K562 (cell line): Measurements from ENCODE around the gene WDR81. TPM values are rescaled to one million over a fixed set of nuclear protein-coding genes. Genes with fewer than 3 reads are reported as not detected.

ENCODE experiments used
- ATAC-seq: fragments of 200-7000 bp; cut with Tn5 transposase; 3 replicates; pipeline ENCODE4 v1.9.1; 2020; ENCODE audit warnings: moderate library complexity
- BruUV-seq: library from RNA; stranded (reverse); fragments of 400-500 nt; replicated peaks from 2 replicates; lab custom pipeline; 2021; lab: Mats Ljungman, UMichigan
- CTCF ChIA-PET: fragments of 300-600 bp; formaldehyde crosslinking; extraction: SDS; loops from one replicate; lab custom pipeline; 2021; ENCODE audit warnings: low intra/inter-chr PET ratio; lab: Yijun Ruan, JAX
- POLR2A ChIA-PET: fragments of 300-600, 350-650 bp; sonication (Branson Sonifier 250); formaldehyde crosslinking; extraction: SDS; loops from one replicate; lab custom pipeline; 2021; ENCODE audit warnings: antibody characterized with exemption, inconsistent platforms; lab: Yijun Ruan, JAX
- DNase-seq, 4 experiments: peaks; one replicate each; pipeline versions ENCODE4 v3.0.0 to v3.0.0-alpha.2; 2011 to 2018; ENCODE audit warnings: low spot score in 3 of 4, mixed read lengths in 3 of 4; ENCODE audit errors: extremely low read depth in 1 of 4
- FAIRE-seq: peaks from 2 replicates; lab custom pipeline; 2011; peaks lifted over from hg19 to GRCh38; lab: Jason Lieb, UNC
- H2AFZ ChIP-seq: 2 replicates; pipeline ENCODE4 v1.6.0; 2011; ENCODE audit warnings: low read depth, low read length, control low read depth, inconsistent platforms
- H3K27ac ChIP-seq: fragments of 200-600 bp; 3 replicates; pipeline ENCODE4 v1.8.0; 2011; ENCODE audit warnings: low read depth, mild to moderate bottlenecking, control low read depth, inconsistent platforms, low read length, moderate library complexity, mixed read lengths; ENCODE audit errors: extremely low read depth
- H3K27me3 ChIP-seq, 2 experiments: fragments of 300-600 bp in 1 of 2; 2 replicates in 1 of 2; 3 replicates in 1 of 2; pipeline versions ENCODE4 v1.6.0 to v1.8.0; 2011; ENCODE audit warnings: inconsistent platforms in 2 of 2, low read length in 2 of 2, mild to moderate bottlenecking in 1 of 2, mixed read lengths in 1 of 2, moderate library complexity in 1 of 2; ENCODE audit not compliant: control insufficient read depth in 2 of 2, insufficient read depth in 2 of 2
- H3K36me3 ChIP-seq: fragments of 300-600 bp; 3 replicates; pipeline ENCODE4 v1.8.0; 2011; ENCODE audit warnings: mild to moderate bottlenecking, low read length, inconsistent platforms; ENCODE audit not compliant: control insufficient read depth, insufficient read depth
- H3K4me1 ChIP-seq, 2 experiments: fragments of 200-600 bp in 1 of 2; replicated peaks in 1 of 2; 2 replicates in 1 of 2; 3 replicates in 1 of 2; pipeline versions ENCODE4 v1.5.1 to v1.8.0; 2011; ENCODE audit warnings: inconsistent platforms in 2 of 2, low read length in 2 of 2, mild to moderate bottlenecking in 1 of 2, mixed read lengths in 1 of 2, moderate library complexity in 1 of 2; ENCODE audit not compliant: control insufficient read depth in 2 of 2, insufficient read depth in 2 of 2
- H3K4me2 ChIP-seq: 2 replicates; pipeline ENCODE4 v1.6.1; 2011; ENCODE audit warnings: low read length, control low read depth, inconsistent platforms, mixed read lengths; ENCODE audit not compliant: insufficient read depth
- H3K4me3 ChIP-seq: fragments of 200-600 bp; sonication (generic), shearing (Covaris generic); 2 replicates; pipeline ENCODE4 v1.5.1; 2016; ENCODE audit warnings: control low read depth, inconsistent platforms
- H3K79me2 ChIP-seq: fragments of 200-600 bp; 3 replicates; pipeline ENCODE4 v1.8.0; 2011; ENCODE audit warnings: low read length, inconsistent platforms; ENCODE audit not compliant: control insufficient read depth, insufficient read depth
- H3K9ac ChIP-seq, 2 experiments: 2 replicates each; pipeline versions ENCODE4 v1.6.0 to v1.6.1; 2011; ENCODE audit warnings: low read depth in 2 of 2, low read length in 2 of 2, control low read depth in 1 of 2, inconsistent platforms in 1 of 2, mild to moderate bottlenecking in 1 of 2, mixed read lengths in 1 of 2; ENCODE audit not compliant: insufficient read depth in 1 of 2
- H3K9me1 ChIP-seq: one replicate; pipeline ENCODE4 v1.6.0; 2011; ENCODE audit warnings: inconsistent platforms, mild to moderate bottlenecking, low read length, moderate library complexity; ENCODE audit not compliant: control insufficient read depth, insufficient read depth
- H3K9me3 ChIP-seq: replicated peaks from 2 replicates; pipeline ENCODE4 v1.5.1; 2011; ENCODE audit warnings: low read depth, low read length, inconsistent platforms; ENCODE audit not compliant: control insufficient read depth, insufficient read depth
- H4K20me1 ChIP-seq: replicated peaks from 2 replicates; pipeline ENCODE4 v1.6.1; 2011; ENCODE audit warnings: low read length, inconsistent platforms, mixed read lengths; ENCODE audit not compliant: control insufficient read depth, insufficient read depth
- GATAD2B ChIP-seq: fragments of 450-650 bp; IDR thresholded peaks from 2 replicates; pipeline ENCODE4 v1.6.1; 2017; ENCODE audit warnings: mild to moderate bottlenecking, borderline replicate concordance
- WGBS: fragments of 100-300 bp; shearing (Covaris generic); methylation state at CpG from one replicate; pipeline ENCODE4 v1.1.6; 2016; ENCODE audit warnings: low coverage, mixed read lengths; ENCODE audit not compliant: insufficient coverage; ENCODE audit errors: missing lambda C conversion rate; 5-methylcytosine and 5-hydroxymethylcytosine counted together
- in situ Hi-C: fragments of 300-500 bp; cut with MboI; formaldehyde crosslinking; loops from 4 replicates; pipeline ENCODE4 v1.15.0; 2018; ENCODE audit warnings: inconsistent platforms, mixed read lengths
- intact Hi-C: fragments of 100-400 bp; cut with micrococcal nuclease; formaldehyde crosslinking; loops from 2 replicates; pipeline ENCODE4 v1.14.2; 2022
- polyA plus RNA-seq, 8 experiments: library from polyadenylated mRNA; depleted of rRNA in 4 of 8; stranded (reverse) in 5 of 8; unstranded in 3 of 8; fragments of >200 nt; fragmentation: Nextera tagmentation in 2 of 8; fragmentation: Illumina TruSeq in 1 of 8; extraction: Ambion mirVana in 2 of 8; extraction: Trizol in 1 of 8; gene quantifications; 2 replicates each; pipeline versions ENCODE4 v1.2.1 to v1.2.3, GENCODE V29; 2011 to 2014; ENCODE audit warnings: inconsistent platforms in 1 of 8, missing spikeins in 1 of 8
- total RNA-seq, 7 experiments: library from RNA; depleted of rRNA in 6 of 7; stranded (reverse); fragments of >200 nt in 6 of 7; fragmentation: Illumina TruSeq in 2 of 7; extraction: Trizol in 2 of 7; gene quantifications; 2 replicates each; pipeline versions ENCODE4 v1.2.1 to v1.2.3, GENCODE V29; 2011 to 2021; ENCODE audit warnings: low replicate concordance in 1 of 7
- TF ChIP-seq, protein P1 (sequence below), 2 experiments: fragments of 450-650 bp in 1 of 2; sonication (generic) in 1 of 2; formaldehyde crosslinking in 1 of 2; IDR thresholded peaks; 2 replicates each; pipeline versions ENCODE4 v1.7.1 to v1.9.0; 2016 to 2022; ENCODE audit warnings: inconsistent platforms in 1 of 2, mild to moderate bottlenecking in 1 of 2, missing genetic modification reagents in 1 of 2

The WDR81 gene
- total and polyA plus RNA-seq, 9 of the 15 experiments (the other 6 are each of a cell fraction or from before 2014, with no cell fraction given), result 0.01 to 17.1 (median 3.3) TPM

DNA sequence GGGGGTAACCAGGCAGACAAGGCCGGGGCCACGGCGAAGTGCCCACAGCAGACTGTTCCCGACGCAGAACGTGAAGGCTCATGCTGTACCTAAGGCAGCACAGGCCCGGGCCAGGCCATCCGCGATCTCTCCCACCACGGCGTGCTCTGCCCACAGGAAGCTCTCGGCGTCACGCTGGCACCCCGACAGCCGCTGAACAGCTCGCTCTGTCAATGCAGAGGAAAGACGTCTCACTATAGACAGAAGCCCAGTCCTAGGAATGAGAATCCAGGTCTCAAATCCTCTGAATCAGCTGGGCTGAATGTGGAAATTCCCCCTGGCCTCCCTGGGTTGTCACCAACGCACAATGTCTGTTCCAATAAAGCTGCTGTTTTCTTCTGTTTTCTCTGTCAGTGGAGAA, 58.8 kb downstream of the WDR81 start:
- Histone ChIP-seq H2AFZ (no peak overlapping the region), H3K9me1 (no peaks in the 10 kb centered on the region), H3K27me3 (no peaks in the 10 kb centered on the region), H3K4me3 (no peak overlapping the region), H3K36me3 (peaks cover 57% of the 10 kb centered on the region), H3K9ac (0 out of 4 replicates have a peak overlapping the region, but pooled peaks of 1 of the 2 experiments have one; percentile 17), H4K20me1 (no peaks in the 10 kb centered on the region), H3K27ac (no peak overlapping the region), H3K4me2 (no peak overlapping the region), H3K4me1 (peaks cover 5 to 8% of the 10 kb centered on the region in 2 experiments; a peak in 4 of 5 replicates), H3K9me3 (no peaks in the 10 kb centered on the region), H3K79me2 (no peaks in the 10 kb centered on the region)
- no peak for ATAC-seq
- FAIRE-seq, result no peak
- in situ Hi-C loops, result no loop called here
- no peak for DNase-seq
- no TSS peak for BruUV-seq
- 89% methylated on average over 19 of the region's 19 CpGs for WGBS
- TF ChIP-seq, protein P1, sequence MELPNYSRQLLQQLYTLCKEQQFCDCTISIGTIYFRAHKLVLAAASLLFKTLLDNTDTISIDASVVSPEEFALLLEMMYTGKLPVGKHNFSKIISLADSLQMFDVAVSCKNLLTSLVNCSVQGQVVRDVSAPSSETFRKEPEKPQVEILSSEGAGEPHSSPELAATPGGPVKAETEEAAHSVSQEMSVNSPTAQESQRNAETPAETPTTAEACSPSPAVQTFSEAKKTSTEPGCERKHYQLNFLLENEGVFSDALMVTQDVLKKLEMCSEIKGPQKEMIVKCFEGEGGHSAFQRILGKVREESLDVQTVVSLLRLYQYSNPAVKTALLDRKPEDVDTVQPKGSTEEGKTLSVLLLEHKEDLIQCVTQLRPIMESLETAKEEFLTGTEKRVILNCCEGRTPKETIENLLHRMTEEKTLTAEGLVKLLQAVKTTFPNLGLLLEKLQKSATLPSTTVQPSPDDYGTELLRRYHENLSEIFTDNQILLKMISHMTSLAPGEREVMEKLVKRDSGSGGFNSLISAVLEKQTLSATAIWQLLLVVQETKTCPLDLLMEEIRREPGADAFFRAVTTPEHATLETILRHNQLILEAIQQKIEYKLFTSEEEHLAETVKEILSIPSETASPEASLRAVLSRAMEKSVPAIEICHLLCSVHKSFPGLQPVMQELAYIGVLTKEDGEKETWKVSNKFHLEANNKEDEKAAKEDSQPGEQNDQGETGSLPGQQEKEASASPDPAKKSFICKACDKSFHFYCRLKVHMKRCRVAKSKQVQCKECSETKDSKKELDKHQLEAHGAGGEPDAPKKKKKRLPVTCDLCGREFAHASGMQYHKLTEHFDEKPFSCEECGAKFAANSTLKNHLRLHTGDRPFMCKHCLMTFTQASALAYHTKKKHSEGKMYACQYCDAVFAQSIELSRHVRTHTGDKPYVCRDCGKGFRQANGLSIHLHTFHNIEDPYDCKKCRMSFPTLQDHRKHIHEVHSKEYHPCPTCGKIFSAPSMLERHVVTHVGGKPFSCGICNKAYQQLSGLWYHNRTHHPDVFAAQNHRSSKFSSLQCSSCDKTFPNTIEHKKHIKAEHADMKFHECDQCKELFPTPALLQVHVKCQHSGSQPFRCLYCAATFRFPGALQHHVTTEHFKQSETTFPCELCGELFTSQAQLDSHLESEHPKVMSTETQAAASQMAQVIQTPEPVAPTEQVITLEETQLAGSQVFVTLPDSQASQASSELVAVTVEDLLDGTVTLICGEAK (IDR thresholded peaks at IDR 0.05), result 0 out of 2 replicates have a peak, but pooled peaks have one; percentile 23
- TF ChIP-seq, protein P1 (CRISPR knock-in tag; IDR thresholded peaks at IDR 0.05), result no peak
- TF ChIP-seq GATAD2B, result no peak
- ChIA-PET CTCF (interaction anchor here (2.1 to 2.4 kb wide), 2 partner anchors 62 to 114 kb away, joined by 7 to 10 read pairs; no protein-coding TSS in a partner anchor), POLR2A (interaction anchor here (0.6 to 1.0 kb wide), 4 partner anchors 13 to 70 kb away, joined by 3 to 4 read pairs (median 3); no protein-coding TSS in a partner anchor)
- intact Hi-C loops, result loop anchor here (5.0 kb wide), 2 partner anchors 61 to 116 kb away; partner anchors contain the start of gene WDR81
